ENCODE measurements around the gene ACTMAP. TPM values are rescaled to one million over a fixed set of nuclear protein-coding genes. Genes with fewer than 3 reads are reported as not detected.
"Not testable (repeated sequence)": the region's sequence is repeated elsewhere in the genome, so short reads cannot be mapped to it uniquely, and the experiment has no call there.

The ACTMAP gene
- polyA plus RNA-seq, 3 donors: 16.9 to 19.7 (median 18.8) TPM

GRCh38 chr19:40747536-40747935, 2.7 kb downstream of the ACTMAP start:
- no peak for DNase-seq

- no peak for DNase-seq
Measured at GRCh38 chr19:40745402-40745780, 4.9 kb downstream of the ACTMAP start.

- no peak for DNase-seq
Measured at GRCh38 chr19:40744554-40745401, 5.5 kb downstream of the ACTMAP start.

GRCh38 chr19:40743926-40744325, 6.4 kb downstream of the ACTMAP start:
- DNase-seq: no peak

- no peak for DNase-seq
Measured at GRCh38 chr19:40742886-40743285, 7.4 kb downstream of the ACTMAP start.

- DNase-seq: no peak
Measured at GRCh38 chr19:40742477-40742876, 7.8 kb downstream of the ACTMAP start.

- DNase-seq: no peak
Measured at GRCh38 chr19:40741527-40742390, 8.5 kb downstream of the ACTMAP start.

GRCh38 chr19:40740747-40741146, 9.5 kb downstream of the ACTMAP start:
- DNase-seq: no peak

GRCh38 chr19:40739871-40740703, 10.2 kb downstream of the ACTMAP start:
- no peak for DNase-seq

GRCh38 chr19:40739030-40739839, 11.0 kb downstream of the ACTMAP start:
- DNase-seq: no peak

- no peak for DNase-seq
Measured at GRCh38 chr19:40737102-40737644, 13.1 kb downstream of the ACTMAP start.

GRCh38 chr19:40736661-40737060, 13.6 kb downstream of the ACTMAP start:
- no peak for DNase-seq

- no peak for DNase-seq
Measured at GRCh38 chr19:40735013-40735771, 15.1 kb downstream of the ACTMAP start.

- DNase-seq: no peak
Measured at GRCh38 chr19:40733149-40733548, 17.1 kb downstream of the ACTMAP start.

- not testable (repeated sequence) for DNase-seq
Measured at GRCh38 chr19:40732304-40732703, 18.0 kb downstream of the ACTMAP start.

GRCh38 chr19:40730065-40730464, 20.2 kb downstream of the ACTMAP start:
- DNase-seq: not testable (repeated sequence)

- no peak for DNase-seq
Measured at GRCh38 chr19:40726279-40726678, 24.0 kb downstream of the ACTMAP start.

GRCh38 chr19:40724855-40725254, 25.4 kb downstream of the ACTMAP start:
- no peak for DNase-seq

GRCh38 chr19:40724315-40724714, 26.0 kb downstream of the ACTMAP start:
- DNase-seq: no peak

- DNase-seq: no peak
Measured at GRCh38 chr19:40723661-40724254, 26.5 kb downstream of the ACTMAP start.

Data from renal pelvis (tissue), 4 donors.